Transverse colon (tissue), 4 donors: ENCODE results near the gene GFI1B. TPM values are rescaled to one million over a fixed set of nuclear protein-coding genes. Genes with fewer than 3 reads are reported as not detected.

Experiments used
- DNase-seq: peaks from one replicate; pipeline ENCODE4 v3.0.0-alpha.2; 2019
- H3K27ac ChIP-seq, 4 donors: fragments of 200-600 bp; sonication (generic); 2 replicates each; pipeline ENCODE4 v1.5.1; 2016 to 2018; ENCODE audit warnings: inconsistent platforms in 4 of 4
- H3K27me3 ChIP-seq: fragments of 200-600 bp; sonication (generic); 2 replicates; pipeline ENCODE4 v1.5.1; 2017; ENCODE audit warnings: inconsistent platforms
- H3K36me3 ChIP-seq, 4 donors: fragments of 200-600 bp; sonication (generic); 2 replicates each; pipeline ENCODE4 v1.5.1; 2017 to 2019; ENCODE audit warnings: inconsistent platforms in 4 of 4
- H3K4me1 ChIP-seq, 4 donors: fragments of 200-600 bp; sonication (generic); 2 replicates each; pipeline ENCODE4 v1.5.1; 2017 to 2020; ENCODE audit warnings: inconsistent platforms in 4 of 4
- H3K4me3 ChIP-seq, 4 donors: fragments of 200-600 bp; sonication (generic); 1 replicate in 1 of 4; 2 replicates in 3 of 4; pipeline versions ENCODE4 v1.5.1 to v1.6.1; 2017 to 2019; ENCODE audit warnings: inconsistent platforms in 4 of 4
- H3K9me3 ChIP-seq, 2 donors: fragments of 200-600 bp; sonication (generic); 2 replicates each; pipeline ENCODE4 v1.5.1; 2017 to 2019; ENCODE audit warnings: inconsistent platforms in 2 of 2
- CTCF ChIP-seq, 5 experiments: fragments of 200-600 bp in 3 of 5; fragments of 450-650 bp in 2 of 5; sonication (generic) in 3 of 5; IDR thresholded peaks; 1 replicate in 2 of 5; 2 replicates in 3 of 5; pipeline ENCODE4 v1.5.1; 2016 to 2017; ENCODE audit warnings: antibody characterized with exemption in 5 of 5, inconsistent platforms in 3 of 5, mild to moderate bottlenecking in 2 of 5, moderate library complexity in 1 of 5
- EP300 ChIP-seq: sonication (generic); formaldehyde crosslinking; IDR thresholded peaks from one replicate; pipeline ENCODE4 v1.6.1; 2017; ENCODE audit warnings: antibody characterized with exemption, low read depth
- POLR2A ChIP-seq: fragments of 450-650 bp; IDR thresholded peaks from one replicate; pipeline ENCODE4 v1.6.1; 2016; ENCODE audit warnings: antibody characterized with exemption, mild to moderate bottlenecking, moderate library complexity
- POLR2AphosphoS5 ChIP-seq, 3 donors: sonication (generic); formaldehyde crosslinking; IDR thresholded peaks; one replicate each; pipeline ENCODE4 v1.6.1; 2016; ENCODE audit warnings: antibody characterized with exemption in 3 of 3
- WGBS, 2 donors: methylation state at CpG; one replicate each; pipeline ENCODE4 v1.1.5; 2018; ENCODE audit warnings: low coverage in 1 of 2; 5-methylcytosine and 5-hydroxymethylcytosine counted together
- in situ Hi-C, 4 donors: fragments of 200-750 bp; cut with MboI; loops; one replicate each; pipeline versions ENCODE4 v1.15.0 to v1.15.1; 2017; ENCODE audit warnings: low sequenced_read_pairs in 3 of 4, low pct_ligation_motif_present in 1 of 4, low pct_unique_long_range_greater_than_20kb in 1 of 4
- intact Hi-C: fragments of 100-400 bp; cut with DNase I; formaldehyde crosslinking; loops from one replicate; pipeline ENCODE4 v1.15.1; 2023; ENCODE audit warnings: low total_unique reads
- total RNA-seq, 4 donors: library from RNA; depleted of rRNA; stranded (reverse); fragments of >200 nt; gene quantifications; one replicate each; pipeline ENCODE4 v1.1.0, GENCODE V29; 2016

Gene GFI1B
- total RNA-seq, 4 donors from 2014 or later: 1.7 to 2.0 TPM; not detected in 2

GRCh38 chr9:132990781-132991180 lies 12.3 kb downstream of the GFI1B start:
- intact Hi-C loops: no loop called here
- H3K27ac ChIP-seq: no peak overlapping the region
- WGBS, 2 donors: 43 to 88% methylated on average over 1 to 14 of the region's 14 CpGs
- in situ Hi-C loops: no loop called here
- H3K27me3 ChIP-seq: peaks cover 76% of the 10 kb centered on the region
- H3K4me1 ChIP-seq: peaks cover 0 to 5% (median 0%) of the 10 kb centered on the region in 4 donors
- no peaks in the 10 kb centered on the region for H3K36me3 ChIP-seq
- no peak overlapping the region for H3K4me3 ChIP-seq
- H3K9me3 ChIP-seq: no peaks in the 10 kb centered on the region
- no peak for DNase-seq
- TF ChIP-seq POLR2A (no peak), POLR2AphosphoS5 (IDR thresholded peaks at IDR 0.05) (no peak), CTCF (IDR thresholded peaks at IDR 0.05) (no peak), EP300 (no peak)

GRCh38 chr9:132991351-132992300 lies 13.1 kb downstream of the GFI1B start:
- H3K27ac ChIP-seq: no peak overlapping the region
- in situ Hi-C loops (no loop called here), intact Hi-C loops (no loop called here)
- TF ChIP-seq POLR2A (no peak), CTCF (IDR thresholded peaks at IDR 0.05) (no peak), EP300 (no peak), POLR2AphosphoS5 (IDR thresholded peaks at IDR 0.05) (no peak)
- H3K9me3 ChIP-seq: no peaks in the 10 kb centered on the region
- peaks cover 73% of the 10 kb centered on the region for H3K27me3 ChIP-seq
- no peak for DNase-seq
- H3K4me1 ChIP-seq: peaks cover 0 to 5% (median 0%) of the 10 kb centered on the region in 4 donors
- 57% methylated on average over 15 of the region's 16 CpGs; no CpG with 5 or more reads in 1 of the 2 donors for WGBS, 2 donors
- no peak overlapping the region for H3K4me3 ChIP-seq
- no peaks in the 10 kb centered on the region for H3K36me3 ChIP-seq

- Histone ChIP-seq H3K27ac (no peak overlapping the region), H3K36me3 (no peaks in the 10 kb centered on the region), H3K27me3 (peaks cover 74% of the 10 kb centered on the region), H3K9me3 (no peaks in the 10 kb centered on the region), H3K4me1 (peaks cover 0 to 5% (median 0%) of the 10 kb centered on the region in 4 donors), H3K4me3 (no peak overlapping the region)
- no peak for TF ChIP-seq CTCF (IDR thresholded peaks at IDR 0.05)
- in situ Hi-C loops (no loop called here), intact Hi-C loops (no loop called here)
- no peak for DNase-seq
- WGBS, 2 donors: 41% methylated on average over 14 of the region's 14 CpGs; no CpG with 5 or more reads in 1 of the 2 donors
Observed at GRCh38 chr9:132993511-132993939, 15.0 kb downstream of the GFI1B start.

GRCh38 chr9:132994410-132995120 lies 16.1 kb downstream of the GFI1B start:
- DNase-seq: peak; percentile 36
- Histone ChIP-seq H3K9me3 (no peaks in the 10 kb centered on the region), H3K27ac (no peak overlapping the region), H3K36me3 (no peaks in the 10 kb centered on the region), H3K4me1 (peaks cover 0 to 5% (median 0%) of the 10 kb centered on the region in 4 donors), H3K27me3 (peaks cover 76% of the 10 kb centered on the region), H3K4me3 (no peak overlapping the region)
- in situ Hi-C loops: no loop called here
- TF ChIP-seq EP300: no peak
- no peak for TF ChIP-seq POLR2A
- no peak for TF ChIP-seq CTCF (IDR thresholded peaks at IDR 0.05)
- TF ChIP-seq POLR2AphosphoS5 (IDR thresholded peaks at IDR 0.05): no peak
- 9% methylated on average over 10 of the region's 13 CpGs; no CpG with 5 or more reads in 1 of the 2 donors for WGBS, 2 donors
- intact Hi-C loops: no loop called here
